PC-3 (cell line): Measurements from ENCODE around the gene IWS1.

Experiments
- CTCF ChIP-seq: fragments of 300-600 bp; sonication (generic); conservative IDR thresholded peaks from 2 replicates; pipeline ENCODE4 v1.5.1; 2017; ENCODE audit warnings: antibody characterized with exemption, low read depth, mild to moderate bottlenecking, low read length
- EZH2phosphoT487 ChIP-seq: fragments of 300-600 bp; sonication (generic); IDR thresholded peaks from 2 replicates; pipeline ENCODE4 v1.6.1; 2018; ENCODE audit warnings: mild to moderate bottlenecking, antibody characterized with exemption, low read length, borderline replicate concordance

DNA sequence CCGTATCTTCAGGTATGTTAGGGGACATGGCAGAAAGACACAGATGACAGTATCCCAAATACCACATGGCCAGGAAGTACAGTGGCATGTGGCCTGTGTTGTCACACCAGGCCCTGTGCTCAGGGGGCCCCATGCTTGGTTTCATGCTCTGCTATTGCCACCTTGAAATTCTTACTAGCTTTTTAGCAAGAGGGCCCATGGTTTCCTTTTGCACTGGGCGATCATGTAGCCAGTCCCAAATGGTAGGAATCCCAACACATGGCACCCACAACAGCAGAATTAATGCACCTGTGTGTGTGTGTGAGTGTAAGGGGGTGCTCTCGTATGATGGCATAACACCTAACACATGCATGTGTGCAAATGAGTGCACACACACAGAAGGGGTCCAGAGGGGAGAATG is 48.4 kb upstream of the IWS1 start:
- TF ChIP-seq CTCF, result no peak
- no peak for TF ChIP-seq EZH2phosphoT487
